GM19328 (cell line): ENCODE measurements around the gene FIBIN.

Source experiments
- ATAC-seq: cut with Tn5 transposase; IDR thresholded peaks from one replicate; pipeline ENCODE4 v1.9.1; 2021; ENCODE audit warnings: mild to moderate bottlenecking, moderate library complexity; ENCODE audit not compliant: unreplicated experiment

FIBIN gene

DNA sequence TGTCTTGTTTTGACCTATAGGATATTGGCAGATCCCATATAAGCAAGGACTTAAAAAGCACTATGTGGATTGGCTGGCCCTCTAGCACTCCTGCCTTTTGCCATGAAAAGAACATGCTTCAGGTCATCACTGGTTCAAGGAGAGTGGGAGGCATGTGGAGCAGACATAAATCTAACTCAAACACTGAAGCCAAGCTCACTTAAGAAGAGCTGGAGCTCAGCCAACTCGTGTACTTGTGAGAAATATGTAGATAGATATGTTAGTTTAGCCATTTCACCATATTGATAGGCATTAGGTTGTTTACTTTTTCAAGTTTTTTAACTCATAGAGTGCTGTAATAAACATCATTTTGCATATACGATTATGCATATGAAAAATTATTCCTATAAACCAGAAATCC, 26.8 kb downstream of the FIBIN start:
- ATAC-seq: no peak

DNA sequence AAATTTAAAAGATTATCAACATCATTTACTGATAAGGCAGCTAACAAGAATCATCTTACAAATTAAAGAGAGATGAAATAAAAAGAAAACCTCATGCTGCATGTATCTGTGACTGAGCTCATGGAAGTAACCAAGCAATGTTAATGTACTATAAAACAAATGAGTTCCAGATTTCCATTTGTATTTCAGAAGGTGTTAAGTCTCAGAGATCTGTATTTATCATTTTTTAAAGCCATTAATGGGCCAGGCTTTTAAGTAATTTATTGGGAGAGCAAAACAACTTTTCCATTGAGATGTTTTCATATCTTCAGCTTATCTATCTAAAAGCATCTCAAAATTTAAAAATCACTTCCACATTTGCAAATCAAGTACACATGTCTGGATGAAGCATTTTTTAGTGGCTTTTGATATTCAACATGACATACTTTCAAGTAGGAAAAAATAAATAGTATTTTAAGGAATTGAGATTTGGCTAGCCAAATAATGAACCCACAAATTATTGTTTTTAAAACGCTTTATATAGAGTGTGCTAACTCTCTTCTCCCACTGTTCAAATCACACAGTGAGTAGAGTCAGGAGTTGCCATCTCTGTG, 28.8 kb downstream of the FIBIN start:
- no peak for ATAC-seq

DNA sequence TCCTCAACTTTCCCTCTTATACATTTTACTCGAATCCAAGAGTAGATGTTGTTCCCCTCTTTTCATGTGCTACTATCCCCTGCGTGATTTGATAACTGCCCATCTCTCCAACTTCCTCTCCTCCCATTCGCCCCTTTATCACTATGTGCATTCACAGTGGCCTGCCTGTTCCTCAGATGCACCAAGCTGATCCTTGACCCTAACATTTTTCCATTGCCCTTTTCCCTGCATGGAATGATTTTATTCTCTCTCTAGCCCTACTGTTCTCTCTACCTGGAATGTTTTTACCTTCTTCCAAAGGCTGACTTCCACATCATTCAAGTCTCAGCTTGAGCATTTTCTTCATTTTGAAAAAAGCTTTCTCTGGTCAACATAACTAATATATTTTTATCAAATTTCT, 31.0 kb downstream of the FIBIN start:
- ATAC-seq: no peak

DNA sequence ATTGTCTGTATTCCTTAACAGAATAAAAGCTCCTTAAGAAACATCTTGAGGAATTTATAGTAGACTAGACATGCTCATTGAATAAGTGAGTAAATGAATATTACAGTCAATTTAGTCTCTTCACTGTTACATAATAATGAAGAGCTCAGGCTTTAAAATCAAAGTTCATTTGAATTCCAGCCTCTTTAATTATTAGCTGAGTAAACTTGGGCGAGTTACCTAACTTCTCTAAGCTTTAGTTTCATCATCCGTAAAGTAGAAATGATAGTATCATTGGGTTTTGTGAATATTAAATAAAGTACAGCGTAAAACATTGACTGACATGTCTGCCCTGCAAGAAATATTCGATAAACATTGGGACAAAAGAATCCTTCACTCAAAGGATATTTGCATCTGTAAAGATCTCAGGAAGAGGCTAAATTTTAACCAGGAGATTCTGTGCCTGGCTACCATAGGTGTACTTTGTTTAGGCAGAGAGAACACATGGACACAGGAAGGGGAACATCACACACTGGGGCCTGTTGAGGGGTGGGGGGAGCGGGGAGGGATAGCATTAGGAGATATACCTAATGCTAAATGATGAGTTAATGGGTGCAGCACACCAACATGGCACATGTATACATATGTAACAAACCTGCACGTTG, 31.5 kb downstream of the FIBIN start:
- ATAC-seq: no peak

DNA sequence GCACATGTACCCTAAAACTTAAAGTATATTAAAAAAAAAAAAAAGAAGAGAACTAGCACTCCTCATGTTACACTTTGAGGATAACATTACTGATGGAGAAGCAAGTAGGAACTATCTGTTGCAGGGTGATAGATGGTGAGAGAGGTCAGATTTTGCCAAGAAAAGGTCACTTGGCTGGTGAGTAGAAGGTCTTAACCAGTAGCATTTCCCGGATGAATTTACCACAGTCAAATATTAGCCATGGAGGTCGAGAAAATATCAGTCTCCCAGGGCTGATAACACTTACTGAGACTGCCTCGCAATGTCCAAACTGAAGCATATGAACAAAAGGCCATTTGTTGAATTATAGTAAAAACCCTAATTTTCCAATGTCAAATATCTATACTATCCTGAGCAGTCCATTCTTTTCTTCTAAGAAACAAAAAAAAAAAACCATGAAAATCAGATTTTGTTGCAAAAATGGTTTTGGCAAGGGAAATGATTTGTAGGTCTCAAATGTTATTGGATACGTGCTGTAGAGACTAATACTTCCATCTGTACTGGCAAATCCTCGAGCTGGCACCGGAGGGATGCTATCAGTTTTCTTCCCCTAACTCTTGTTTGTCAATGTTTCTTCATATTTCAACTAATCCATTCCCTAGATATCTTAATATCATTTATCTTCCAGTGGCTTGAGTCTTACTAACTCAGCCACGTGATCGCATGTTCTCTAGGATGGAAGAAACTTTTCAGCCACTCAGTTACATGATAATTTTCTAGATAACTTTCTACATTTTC, 32.2 kb downstream of the FIBIN start:
- no peak for ATAC-seq

- ATAC-seq: no peak
Observed at GRCh38 chr11:27028561-27028965, 34.7 kb downstream of the FIBIN start.

- ATAC-seq: no peak
Observed at GRCh38 chr11:27029966-27030365, 36.1 kb downstream of the FIBIN start.

GRCh38 chr11:27031754-27032153, 37.8 kb downstream of the FIBIN start:
- ATAC-seq: no peak

DNA sequence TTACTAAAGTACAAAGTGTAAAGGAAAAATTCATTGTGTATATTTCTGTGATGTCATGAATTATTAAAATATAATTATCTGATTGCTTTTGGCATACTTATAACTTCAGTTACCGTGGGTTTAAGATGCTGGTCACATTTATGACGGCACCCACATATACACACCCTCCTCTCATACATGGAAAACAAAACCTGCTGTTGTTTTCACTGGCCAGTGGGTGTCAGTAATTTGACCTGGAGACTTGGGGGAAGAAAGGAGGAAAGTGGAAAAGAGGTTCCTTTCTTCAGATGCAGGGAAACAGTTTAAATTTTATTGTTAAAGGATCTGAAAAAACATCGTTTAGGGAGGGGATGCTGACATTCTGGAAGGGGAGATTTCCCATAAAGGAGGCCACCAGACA, 46.0 kb downstream of the FIBIN start:
- ATAC-seq: no peak

DNA sequence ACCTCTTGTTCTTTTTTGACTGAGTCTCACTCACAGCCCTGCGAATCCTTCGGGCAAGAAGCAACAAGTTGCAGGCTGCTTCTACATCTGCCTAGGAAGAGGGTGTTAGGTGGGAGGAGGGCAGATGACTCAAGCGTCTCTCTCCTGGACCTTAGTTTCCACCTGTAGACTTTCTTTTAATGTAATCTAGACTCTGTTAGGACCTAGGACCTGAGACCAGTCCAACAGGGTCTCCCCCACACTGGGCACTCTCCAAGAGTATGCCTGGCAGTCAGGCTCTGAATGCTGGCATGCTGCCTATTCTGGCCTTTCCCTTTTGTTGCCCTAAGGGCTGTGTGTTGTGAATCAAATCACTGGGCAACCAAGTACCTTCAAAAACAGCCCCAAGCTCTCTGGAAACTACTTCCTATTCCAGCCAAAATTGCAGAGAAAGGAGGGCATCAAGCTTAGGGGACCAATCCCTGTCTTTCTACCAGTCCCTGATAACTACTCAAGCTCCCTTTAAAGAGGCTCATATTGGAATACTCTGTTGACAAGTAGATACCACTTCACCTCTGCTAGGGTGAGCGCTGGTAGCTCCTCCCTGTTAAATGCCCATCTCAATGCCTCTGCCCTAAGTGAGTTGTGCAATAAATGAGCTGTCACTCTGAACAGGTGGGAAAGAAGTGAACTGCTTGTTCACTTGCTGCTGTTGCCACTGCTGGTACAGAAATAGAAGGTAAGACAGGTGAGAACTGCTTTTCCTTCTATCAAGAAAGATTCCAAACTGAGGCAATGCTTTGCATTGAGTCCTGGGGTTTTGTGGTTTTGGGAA, 46.6 kb downstream of the FIBIN start, which contains the start of gene BBOX1:
BBOX1 (plus strand) TSS at position 514 of the 814 bp plus-strand sequence. CDS start 14,616 bp downstream, outside the sequence.
- ATAC-seq: no peak

GRCh38 chr11:27041141-27041899, 47.4 kb downstream of the FIBIN start:
- ATAC-seq: no peak
